OCI-LY1 (cell line): Measurements from ENCODE around the gene CHCHD6.

Experiments
- EZH2 ChIP-seq: fragments of 200-600 bp; sonication (generic), shearing (Covaris generic); IDR thresholded peaks from 2 replicates; pipeline ENCODE4 v1.8.0; 2017; ENCODE audit warnings: borderline replicate concordance, mixed run types, mild to moderate bottlenecking, antibody characterized with exemption, low read length, moderate library complexity, mixed read lengths
- TF ChIP-seq, protein P1 (sequence below): fragments of 200-600 bp; sonication (generic), shearing (Covaris generic); IDR thresholded peaks from 2 replicates; pipeline ENCODE4 v1.5.1; 2017; ENCODE audit warnings: mild to moderate bottlenecking, antibody characterized with exemption, low read length, moderate library complexity, mixed read lengths

DNA sequence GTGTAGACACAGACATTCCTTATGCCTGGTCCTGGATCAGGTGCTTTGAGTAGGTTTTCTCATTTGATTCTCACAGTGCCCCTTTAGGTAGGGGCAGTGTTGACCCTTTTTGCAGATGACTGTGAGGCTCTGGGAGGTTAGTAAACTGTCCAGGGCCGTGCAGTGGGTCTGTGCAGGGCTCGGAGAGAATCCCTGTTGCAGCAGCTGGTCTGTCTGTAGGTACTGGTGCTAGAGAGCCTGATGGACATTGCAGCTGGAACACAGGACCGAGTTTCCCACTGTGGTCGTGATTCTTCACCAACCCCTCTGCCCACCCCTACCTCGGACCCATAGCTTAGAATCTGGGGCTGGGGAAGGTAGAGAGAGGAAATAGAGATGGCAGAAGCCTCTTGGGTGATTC is 51.8 kb downstream of the CHCHD6 start:
- TF ChIP-seq, protein P1, sequence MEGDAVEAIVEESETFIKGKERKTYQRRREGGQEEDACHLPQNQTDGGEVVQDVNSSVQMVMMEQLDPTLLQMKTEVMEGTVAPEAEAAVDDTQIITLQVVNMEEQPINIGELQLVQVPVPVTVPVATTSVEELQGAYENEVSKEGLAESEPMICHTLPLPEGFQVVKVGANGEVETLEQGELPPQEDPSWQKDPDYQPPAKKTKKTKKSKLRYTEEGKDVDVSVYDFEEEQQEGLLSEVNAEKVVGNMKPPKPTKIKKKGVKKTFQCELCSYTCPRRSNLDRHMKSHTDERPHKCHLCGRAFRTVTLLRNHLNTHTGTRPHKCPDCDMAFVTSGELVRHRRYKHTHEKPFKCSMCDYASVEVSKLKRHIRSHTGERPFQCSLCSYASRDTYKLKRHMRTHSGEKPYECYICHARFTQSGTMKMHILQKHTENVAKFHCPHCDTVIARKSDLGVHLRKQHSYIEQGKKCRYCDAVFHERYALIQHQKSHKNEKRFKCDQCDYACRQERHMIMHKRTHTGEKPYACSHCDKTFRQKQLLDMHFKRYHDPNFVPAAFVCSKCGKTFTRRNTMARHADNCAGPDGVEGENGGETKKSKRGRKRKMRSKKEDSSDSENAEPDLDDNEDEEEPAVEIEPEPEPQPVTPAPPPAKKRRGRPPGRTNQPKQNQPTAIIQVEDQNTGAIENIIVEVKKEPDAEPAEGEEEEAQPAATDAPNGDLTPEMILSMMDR = no peak
- no peak for TF ChIP-seq EZH2
